Caki2 (cell line): Measurements from ENCODE around the gene ELP2. TPM values are rescaled to one million over a fixed set of nuclear protein-coding genes. Genes with fewer than 3 reads are reported as not detected.
"Not testable (repeated sequence)": the region's sequence is repeated elsewhere in the genome, so short reads cannot be mapped to it uniquely, and the experiment has no call there.

Source experiments
- DNase-seq: peaks from one replicate; pipeline ENCODE4 v3.0.0-alpha.2; 2015; ENCODE audit warnings: low read depth
- in situ Hi-C: cut with HindIII; loops from 2 replicates; pipeline ENCODE4 v1.10.0; 2016; ENCODE audit warnings: low sequenced_read_pairs, low pct_unique_long_range_greater_than_20kb, mixed read lengths
- total RNA-seq: library from RNA; depleted of rRNA; stranded (reverse); fragments of >200 nt; shearing (Covaris generic); gene quantifications from 2 replicates; pipeline ENCODE4 v1.2.3, GENCODE V29; 2014; ENCODE audit warnings: low replicate concordance; rRNA removed

ELP2 gene
- 64.6 and 91.0 TPM in 2 replicates for total RNA-seq

GRCh38 chr18:36129300-36130038 is at the start of gene ELP2, which contains the start of gene SLC39A6:
TSS of gene ELP2 (plus strand) at chr18:36129899. CDS start at chr18:36129934, 35 bp downstream.
TSS of gene SLC39A6 (minus strand) at chr18:36129340. CDS start at chr18:36127007, 2,333 bp downstream.
- peak; percentile 88 for DNase-seq
- in situ Hi-C loops, result no loop called here

- DNase-seq, in situ Hi-C loops: not testable (repeated sequence)
Measured at GRCh38 chr18:36081118-36081517, 48.6 kb upstream of the ELP2 start.

GRCh38 chr18:36083729-36084128 is 46.0 kb upstream of the ELP2 start:
- in situ Hi-C loops, result no loop called here
- no peak for DNase-seq

- DNase-seq, result no peak
- in situ Hi-C loops, result no loop called here
Measured at GRCh38 chr18:36085195-36085594, 44.5 kb upstream of the ELP2 start.

- in situ Hi-C loops, result no loop called here
Measured at GRCh38 chr18:36086186-36086585, 43.5 kb upstream of the ELP2 start.

GRCh38 chr18:36088256-36088655 is 41.4 kb upstream of the ELP2 start:
- in situ Hi-C loops, result no loop called here

More at GRCh38 chr18:36086186-36086585, 43.5 kb upstream of the ELP2 start:
- no peak for DNase-seq

GRCh38 chr18:36089001-36089400 is 40.7 kb upstream of the ELP2 start:
- DNase-seq, result peak; percentile 35
- in situ Hi-C loops, result no loop called here

More at GRCh38 chr18:36088256-36088655, 41.4 kb upstream of the ELP2 start:
- no peak for DNase-seq

- in situ Hi-C loops, result not testable (repeated sequence)
- peak; percentile 33 for DNase-seq
Measured at GRCh38 chr18:36092116-36092515, 37.6 kb upstream of the ELP2 start.

- in situ Hi-C loops, result no loop called here
Measured at GRCh38 chr18:36094431-36094830, 35.3 kb upstream of the ELP2 start.

GRCh38 chr18:36095936-36096519 is 33.7 kb upstream of the ELP2 start:
- DNase-seq, result no peak
- in situ Hi-C loops, result no loop called here

More at GRCh38 chr18:36094431-36094830, 35.3 kb upstream of the ELP2 start:
- no peak for DNase-seq

- in situ Hi-C loops, result no loop called here
Measured at GRCh38 chr18:36096955-36097354, 32.7 kb upstream of the ELP2 start.

GRCh38 chr18:36099311-36099710 is 30.4 kb upstream of the ELP2 start:
- in situ Hi-C loops, result no loop called here
- DNase-seq, result no peak

More at GRCh38 chr18:36096955-36097354, 32.7 kb upstream of the ELP2 start:
- DNase-seq, result no peak

GRCh38 chr18:36101943-36102342 is 27.8 kb upstream of the ELP2 start:
- no peak for DNase-seq
- in situ Hi-C loops, result no loop called here

- DNase-seq, result no peak
- in situ Hi-C loops, result no loop called here
Measured at GRCh38 chr18:36104749-36105148, 24.9 kb upstream of the ELP2 start.

GRCh38 chr18:36107477-36107876 is 22.2 kb upstream of the ELP2 start:
- in situ Hi-C loops, result no loop called here
- no peak for DNase-seq

- in situ Hi-C loops, result no loop called here
- DNase-seq, result no peak
Measured at GRCh38 chr18:36108196-36108595, 21.5 kb upstream of the ELP2 start.

GRCh38 chr18:36108601-36109000 is 21.1 kb upstream of the ELP2 start:
- DNase-seq, result no peak
- in situ Hi-C loops, result no loop called here

GRCh38 chr18:36109737-36110136 is 20.0 kb upstream of the ELP2 start:
- in situ Hi-C loops, result no loop called here
- no peak for DNase-seq

GRCh38 chr18:36112302-36112701 is 17.4 kb upstream of the ELP2 start:
- in situ Hi-C loops, result no loop called here
- DNase-seq, result no peak
